OCI-LY3 (cell line): ENCODE measurements around the gene TMEM11.
"Not testable (repeated sequence)": the region's sequence is repeated elsewhere in the genome, so short reads cannot be mapped to it uniquely, and the experiment has no call there.

ENCODE experiments used
- CTCF ChIP-seq: fragments of 200-600, 300-600 bp; sonication (generic); IDR thresholded peaks from 2 replicates; pipeline ENCODE4 v1.5.1; 2014; ENCODE audit warnings: antibody characterized with exemption, low read length, low read depth
- EZH2phosphoT487 ChIP-seq: fragments of 200-600 bp; shearing (Covaris generic); IDR thresholded peaks from 2 replicates; pipeline ENCODE4 v1.6.1; 2018; ENCODE audit warnings: antibody characterized with exemption, mixed run types, low read depth

- TF ChIP-seq CTCF, EZH2phosphoT487: not testable (repeated sequence)
These were observed 13.3 kb upstream of the TMEM11 start for GRCh38 chr17:21227277-21227676.
